Stimulated activated CD8-positive, alpha-beta memory T cell treated with anti-CD3 and anti-CD28 coated beads, Interleukin-12 subunit alpha, Interleukin-12 subunit beta, amount 100 ng/mL, for 24 hours (primary cell): ENCODE results near the gene NODAL.
A peak's percentile ranks its signal among the peaks of the same experiment; 100 is the strongest.

Source experiments
- DNase-seq: peaks from one replicate; pipeline ENCODE4 v3.0.0-alpha.2; 2020; ENCODE audit errors: extremely low read depth

The NODAL gene

DNA sequence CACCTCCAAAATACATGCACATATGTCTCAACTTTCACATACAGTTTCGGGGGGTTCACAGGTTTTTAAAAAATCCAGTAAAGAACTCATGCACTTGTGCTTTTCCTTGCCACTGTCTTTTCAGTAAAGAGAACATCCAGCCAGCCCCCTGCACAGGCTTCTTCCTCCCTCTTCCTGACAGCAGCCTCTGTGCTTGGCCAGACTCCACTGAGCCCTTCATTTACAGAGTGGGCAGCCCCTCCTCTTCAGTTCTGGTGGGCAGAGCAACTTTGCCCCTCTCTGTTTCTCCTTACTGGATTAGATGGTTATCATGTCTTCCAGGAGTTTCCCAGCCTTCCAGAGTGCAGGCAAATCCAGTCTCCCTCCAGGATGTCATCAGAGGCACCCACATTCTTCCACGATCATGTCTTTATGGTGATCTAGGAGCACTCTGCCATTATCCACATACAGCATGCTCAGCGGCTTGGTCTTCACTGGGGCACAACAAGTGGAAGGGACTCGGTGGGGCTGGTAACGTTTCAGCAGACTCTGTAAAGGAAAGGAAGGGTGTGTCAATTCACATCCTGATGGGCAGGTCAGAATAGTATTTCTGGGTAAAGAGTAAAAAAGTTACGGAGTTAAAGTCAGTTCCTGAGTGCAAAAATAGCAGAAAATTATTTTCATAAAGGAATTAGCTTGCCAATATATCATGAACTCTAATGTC is 8.8 kb downstream of the NODAL start:
- DNase-seq, result no peak

DNA sequence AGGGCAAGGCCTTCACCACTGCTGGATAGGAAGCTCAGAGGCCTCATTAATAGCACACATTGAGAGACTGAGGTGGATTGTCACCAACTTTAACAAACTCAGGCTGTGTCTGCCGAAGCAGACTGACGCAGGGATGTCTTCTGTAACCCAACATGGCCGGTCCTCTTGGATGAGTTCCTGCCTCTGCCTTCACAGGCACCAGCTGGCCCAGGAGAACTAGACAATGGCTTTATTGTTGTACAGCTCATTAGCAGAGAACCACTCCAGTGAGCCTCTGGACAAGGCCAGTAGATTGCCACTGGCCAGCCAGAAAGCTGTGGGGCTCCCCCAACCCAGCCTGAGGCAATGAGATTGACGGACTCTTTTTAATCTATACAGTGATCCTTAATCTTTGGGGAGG is 9.4 kb downstream of the NODAL start:
- DNase-seq, result no peak

DNA sequence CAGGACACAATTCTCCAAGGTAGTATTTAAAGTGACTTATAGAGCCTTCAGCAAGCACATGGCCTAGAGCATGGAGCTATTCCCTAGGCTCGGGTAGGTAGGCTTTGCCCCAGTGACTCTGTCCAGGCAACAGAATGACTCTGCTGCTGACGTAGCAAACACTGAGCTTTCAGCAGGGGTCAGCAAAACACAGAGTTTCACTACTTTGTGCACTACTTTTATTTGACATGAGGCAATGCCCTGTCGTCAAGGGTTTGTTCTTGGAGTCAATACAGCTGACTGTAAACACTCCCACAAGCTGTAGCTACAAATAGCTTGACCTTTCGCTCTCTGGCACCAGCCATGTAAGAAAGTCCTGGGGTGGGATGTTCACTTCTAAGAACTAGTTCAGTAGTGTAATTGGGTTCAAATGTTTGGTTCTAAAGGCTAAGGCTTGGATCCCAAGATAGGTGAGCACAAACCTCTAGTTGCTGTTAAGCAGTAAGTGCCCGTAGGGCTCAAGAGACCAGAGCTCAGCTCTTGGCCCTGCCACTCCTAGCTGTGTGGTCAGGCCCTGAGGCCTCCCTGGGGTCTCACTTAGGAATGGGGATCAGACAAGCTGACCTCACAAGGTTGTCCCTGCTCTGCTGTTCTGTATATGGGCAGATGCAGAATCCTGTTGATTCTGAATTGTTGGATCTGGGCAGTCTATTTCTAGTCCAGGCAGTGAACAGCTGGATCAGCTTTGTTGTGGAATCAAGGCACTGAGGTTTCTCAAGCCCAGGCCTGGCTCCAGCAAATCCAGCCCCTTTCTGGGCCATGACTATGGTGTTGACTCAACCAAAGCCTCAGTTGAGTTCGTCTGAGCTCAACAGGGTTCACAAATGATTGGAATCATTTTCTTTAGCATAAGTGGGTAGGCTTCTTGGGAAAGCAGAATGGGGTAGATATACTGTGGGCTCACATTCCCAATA is 10.7 kb downstream of the NODAL start:
- no peak for DNase-seq

GRCh38 chr10:70426823-70427222 is 14.7 kb downstream of the NODAL start:
- no peak for DNase-seq

GRCh38 chr10:70425096-70425495 is 16.4 kb downstream of the NODAL start:
- no peak for DNase-seq

DNA sequence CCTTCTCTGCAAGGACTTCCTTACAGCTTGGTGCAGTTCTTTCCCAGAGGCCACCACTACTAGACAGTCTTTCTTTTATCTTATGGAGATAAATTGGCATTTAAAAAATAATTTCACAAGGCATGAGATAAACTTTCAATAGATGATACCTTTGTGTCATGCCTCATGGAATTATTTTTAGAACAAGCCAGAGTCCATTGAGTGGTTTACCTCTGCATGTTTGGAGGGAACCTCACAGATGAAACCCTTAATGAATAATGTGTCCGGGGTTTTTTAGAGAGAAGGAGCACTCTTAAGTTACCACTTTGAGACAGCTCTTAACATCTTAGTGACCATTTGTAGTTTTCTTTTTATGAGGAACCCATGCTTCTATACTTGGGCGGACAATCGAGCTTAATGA is 17.2 kb downstream of the NODAL start:
- no peak for DNase-seq

GRCh38 chr10:70418713-70419112 is 22.8 kb downstream of the NODAL start:
- no peak for DNase-seq

- DNase-seq, result no peak
These were observed 23.3 kb downstream of the NODAL start for GRCh38 chr10:70418229-70418628.

GRCh38 chr10:70417568-70417967 is 23.9 kb downstream of the NODAL start:
- DNase-seq, result no peak

- no peak for DNase-seq
These were observed 29.1 kb downstream of the NODAL start for GRCh38 chr10:70412356-70412755.

DNA sequence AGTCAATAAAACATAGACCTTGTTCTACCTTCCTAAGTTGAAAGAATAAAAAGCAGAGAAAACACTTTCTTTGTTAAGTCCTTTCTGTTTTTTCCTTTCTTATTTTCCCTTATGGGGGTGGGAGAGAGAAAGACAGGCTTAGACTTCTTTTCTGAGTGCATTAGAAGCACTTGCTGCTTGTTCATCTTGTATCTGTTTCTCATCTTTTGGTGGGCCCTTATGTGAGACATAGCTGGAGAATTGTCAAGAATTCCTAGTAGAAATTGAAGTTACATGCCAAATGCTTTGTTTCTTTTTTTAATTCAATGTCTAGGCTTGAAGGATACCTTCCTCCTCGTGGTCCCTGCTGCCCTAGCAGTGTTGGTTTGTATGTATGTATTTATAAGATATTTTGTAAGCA is 30.9 kb downstream of the NODAL start:
- no peak for DNase-seq

DNA sequence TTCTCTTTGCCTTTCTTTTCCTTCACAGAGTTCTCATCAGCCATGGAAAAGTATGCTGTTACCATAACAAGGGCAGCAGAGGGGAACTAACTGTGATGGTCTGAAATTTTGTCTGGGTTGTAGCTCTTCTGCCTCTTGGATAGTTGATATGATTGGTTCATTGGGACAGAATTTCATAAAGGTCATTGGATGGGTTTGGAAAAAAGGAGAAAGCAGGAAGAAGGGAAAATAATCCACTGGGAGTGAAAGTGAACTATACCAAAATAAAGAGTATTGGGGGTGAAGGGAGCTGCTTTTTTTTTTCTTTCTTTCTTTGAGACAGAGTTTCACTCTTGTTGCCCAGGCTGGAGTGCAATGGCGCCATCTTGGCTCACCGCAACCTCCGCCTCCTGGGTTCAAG is 31.7 kb downstream of the NODAL start:
- DNase-seq, result no peak

DNA sequence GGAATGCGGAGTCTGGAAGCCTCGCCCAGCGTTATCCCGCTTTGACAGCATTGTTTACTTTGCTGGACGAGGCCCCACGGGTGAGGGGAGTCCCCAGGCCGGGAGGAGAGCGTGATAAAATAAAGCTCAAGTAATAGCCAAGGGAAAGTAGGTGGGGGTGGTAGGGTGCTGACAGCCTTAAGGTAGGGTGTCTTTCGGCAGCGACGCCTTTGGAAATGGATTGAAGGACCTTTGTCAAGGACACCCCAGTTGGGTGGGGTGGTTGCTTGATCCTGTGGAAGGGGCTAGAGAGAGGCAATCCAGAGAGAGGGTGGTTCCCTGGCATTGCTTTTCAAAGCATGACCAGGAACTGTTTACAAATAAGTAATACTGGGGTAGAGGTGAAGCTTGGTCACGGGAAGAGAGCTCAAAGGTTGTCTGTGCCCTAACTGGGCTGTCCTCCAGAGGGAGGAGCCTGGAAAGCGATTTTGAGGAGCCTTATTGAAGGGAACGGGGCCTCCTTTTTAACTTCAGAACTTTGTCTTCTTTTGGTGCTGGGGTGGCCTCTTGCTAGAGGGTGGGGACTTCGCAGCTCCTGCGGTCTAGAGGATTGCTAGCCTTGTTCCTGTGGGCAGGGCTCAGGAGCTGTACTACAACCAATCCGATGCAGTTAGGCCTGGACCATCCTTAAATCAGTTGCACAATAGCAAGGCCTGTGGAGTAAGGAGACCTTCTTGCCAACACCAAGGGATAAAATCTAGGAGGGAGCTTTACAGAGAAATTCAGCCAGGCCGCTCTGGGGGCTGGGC is 36.2 kb downstream of the NODAL start:
- DNase-seq, result no peak

DNA sequence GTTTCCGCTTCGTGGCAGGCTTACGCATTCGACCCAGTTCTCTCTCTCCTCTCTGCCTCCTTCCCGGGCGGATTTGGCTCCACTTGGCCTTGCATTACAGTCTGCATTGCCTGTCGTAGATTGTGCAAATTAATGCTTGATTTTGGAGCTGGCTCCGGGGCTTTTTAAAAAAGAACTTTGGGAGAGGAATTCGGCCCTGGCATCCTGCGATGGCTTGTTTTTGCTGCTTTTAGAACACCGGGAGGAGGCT is 36.8 kb downstream of the NODAL start:
- DNase-seq, result no peak

- peak; percentile 91 for DNase-seq
These were observed 37.3 kb downstream of the NODAL start, which contains the start of gene EIF4EBP2 for GRCh38 chr10:70404036-70404786. Gene EIF4EBP2, plus strand, starts transcription at chr10:70404145. Its CDS starts 257 bp downstream, at chr10:70404402.

DNA sequence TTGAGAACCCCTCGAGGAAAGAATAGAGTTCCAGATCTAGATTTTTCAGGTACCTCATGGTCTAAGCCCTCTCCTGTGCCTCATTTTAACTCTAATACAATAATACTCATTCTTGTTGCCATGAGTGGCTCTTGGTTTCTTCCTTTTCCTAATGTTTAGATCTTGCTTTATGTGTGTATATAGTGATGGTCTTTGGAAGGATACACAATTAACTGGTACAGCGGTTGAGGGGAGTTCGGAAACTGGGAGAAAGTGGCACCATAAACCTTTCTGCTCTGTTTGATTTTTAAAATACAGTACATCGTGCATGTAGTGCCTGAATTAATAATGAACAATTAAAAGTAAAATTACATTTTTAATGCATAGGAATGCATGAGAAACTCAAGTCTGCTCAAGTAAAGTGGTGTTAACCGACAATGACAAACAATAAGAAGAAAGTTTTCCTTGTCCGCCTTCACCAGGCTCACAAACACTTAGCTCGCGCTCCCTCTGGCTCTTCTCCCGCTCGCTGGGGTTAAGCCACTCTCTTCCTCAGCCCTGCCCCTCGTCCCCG is 37.9 kb downstream of the NODAL start:
- DNase-seq, result no peak

GRCh38 chr10:70399177-70399576 is 42.3 kb downstream of the NODAL start:
- DNase-seq, result no peak

GRCh38 chr10:70396140-70396539 is 45.3 kb downstream of the NODAL start:
- no peak for DNase-seq

DNA sequence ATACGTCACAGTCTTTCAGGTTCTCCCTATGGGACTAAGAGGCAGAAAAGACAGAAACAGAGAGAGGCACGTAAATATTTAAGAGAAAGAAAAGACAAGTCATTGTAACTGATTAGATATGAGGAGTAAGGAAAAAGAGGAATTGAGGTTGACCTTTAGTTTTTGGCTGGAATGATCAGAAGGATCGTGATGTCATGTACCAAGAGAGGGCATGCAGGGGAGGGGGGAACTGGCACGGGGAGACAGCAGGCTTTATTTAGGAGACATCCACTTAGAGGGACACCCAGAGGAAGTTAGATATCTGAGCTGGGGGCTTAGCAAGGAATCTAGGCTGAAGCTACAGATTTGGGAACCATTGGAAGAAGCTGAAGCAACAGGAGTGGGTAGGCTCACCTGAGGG is 49.8 kb downstream of the NODAL start:
- no peak for DNase-seq
